IMR-90 (cell line): ENCODE measurements around the gene SH2D5. TPM values are rescaled to one million over a fixed set of nuclear protein-coding genes. Genes with fewer than 3 reads are reported as not detected.

ENCODE experiments used
- ATAC-seq: fragments of 200-7000 bp; cut with Tn5 transposase; 2 replicates; pipeline ENCODE4 v1.9.1; 2020; ENCODE audit warnings: low read depth, mild to moderate bottlenecking, moderate library complexity
- BruUV-seq: library from RNA; stranded (reverse); fragments of 400-500 nt; replicated peaks from 2 replicates; lab custom pipeline; 2021; lab: Mats Ljungman, UMichigan
- CTCF ChIA-PET: fragments of 300-600 bp; formaldehyde crosslinking; extraction: SDS; loops from one replicate; lab custom pipeline; 2021; ENCODE audit warnings: antibody characterized with exemption; lab: Yijun Ruan, JAX
- POLR2A ChIA-PET: fragments of 300-600 bp; sonication (Branson Sonifier 250); formaldehyde crosslinking; loops from one replicate; lab custom pipeline; 2022; ENCODE audit warnings: antibody characterized with exemption; ENCODE audit not compliant: unreplicated experiment; lab: Charles Lee
- DNase-seq: peaks from one replicate; pipeline ENCODE4 v3.0.0; 2013
- H2AFZ ChIP-seq: replicated peaks from 2 replicates; pipeline ENCODE3; 2013; ENCODE audit warnings: low read length, mild to moderate bottlenecking; ENCODE audit not compliant: poor library complexity
- H2AK5ac ChIP-seq: 2 replicates; pipeline ENCODE4 v1.6.1; 2013; ENCODE audit warnings: low read depth, low read length, inconsistent platforms
- H2AK9ac ChIP-seq: replicated peaks from 2 replicates; pipeline ENCODE3; 2013; ENCODE audit warnings: mild to moderate bottlenecking, low read depth, low read length, moderate library complexity; ENCODE audit not compliant: poor library complexity
- H2BK120ac ChIP-seq: 2 replicates; pipeline ENCODE4 v1.6.1; 2013; ENCODE audit warnings: low read depth, low read length, inconsistent platforms
- H2BK15ac ChIP-seq: 3 replicates; pipeline ENCODE4 v1.6.1; 2013; ENCODE audit warnings: low read depth, low read length, inconsistent platforms
- H2BK20ac ChIP-seq: 2 replicates; pipeline ENCODE4 v1.6.1; 2013; ENCODE audit warnings: low read depth, mild to moderate bottlenecking, inconsistent platforms, low read length, moderate library complexity
- H2BK5ac ChIP-seq: 2 replicates; pipeline ENCODE4 v1.6.1; 2013; ENCODE audit warnings: mild to moderate bottlenecking, low read depth, low read length, inconsistent platforms; ENCODE audit not compliant: poor library complexity, severe bottlenecking
- H3K14ac ChIP-seq: replicated peaks from 2 replicates; pipeline ENCODE4 v1.6.1; 2013; ENCODE audit warnings: low read depth, low read length, inconsistent platforms
- H3K18ac ChIP-seq: 2 replicates; pipeline ENCODE4 v1.6.1; 2013; ENCODE audit warnings: low read depth, low read length, control low read depth
- H3K23ac ChIP-seq: 2 replicates; pipeline ENCODE4 v1.6.1; 2013; ENCODE audit warnings: low read depth, low read length, inconsistent platforms
- H3K27ac ChIP-seq: 2 replicates; pipeline ENCODE4 v1.5.1; 2013; ENCODE audit warnings: mild to moderate bottlenecking, control low read depth, low read length; ENCODE audit not compliant: insufficient read depth
- H3K27me3 ChIP-seq: 2 replicates; pipeline ENCODE4 v1.6.1; 2013; ENCODE audit warnings: low read length; ENCODE audit not compliant: control insufficient read depth, insufficient read depth
- H3K36me3 ChIP-seq: 2 replicates; pipeline ENCODE4 v1.6.1; 2013; ENCODE audit warnings: low read length, mixed read lengths; ENCODE audit not compliant: control insufficient read depth, insufficient read depth
- H3K4ac ChIP-seq: 2 replicates; pipeline ENCODE4 v1.6.1; 2013; ENCODE audit warnings: low read depth, low read length, inconsistent platforms
- H3K4me1 ChIP-seq: 2 replicates; pipeline ENCODE4 v1.6.1; 2013; ENCODE audit warnings: low read length, mixed read lengths; ENCODE audit not compliant: control insufficient read depth, insufficient read depth
- H3K4me2 ChIP-seq: 2 replicates; pipeline ENCODE4 v1.6.1; 2013; ENCODE audit warnings: low read depth, mild to moderate bottlenecking, control low read depth, low read length, moderate library complexity
- H3K4me3 ChIP-seq: 2 replicates; pipeline ENCODE4 v1.5.1; 2013; ENCODE audit warnings: low read depth, mild to moderate bottlenecking, control low read depth, low read length, moderate library complexity; ENCODE audit not compliant: insufficient read depth
- H3K56ac ChIP-seq: 2 replicates; pipeline ENCODE4 v1.6.1; 2013; ENCODE audit warnings: low read length, inconsistent platforms; ENCODE audit not compliant: insufficient read depth; ENCODE audit errors: extremely low read depth
- H3K79me1 ChIP-seq, 2 experiments: 2 replicates each; pipeline ENCODE4 v1.6.1; 2013; ENCODE audit warnings: low read length in 2 of 2, inconsistent platforms in 1 of 2, low read depth in 1 of 2
- H3K9ac ChIP-seq: 2 replicates; pipeline ENCODE4 v1.6.1; 2013; ENCODE audit warnings: low read depth, low read length, control low read depth
- H3K9me1 ChIP-seq: 2 replicates; pipeline ENCODE4 v1.6.1; 2013; ENCODE audit warnings: low read length, inconsistent platforms; ENCODE audit not compliant: insufficient read depth
- H3K9me3 ChIP-seq: 2 replicates; pipeline ENCODE4 v1.6.1; 2013; ENCODE audit warnings: low read length; ENCODE audit not compliant: control insufficient read depth, insufficient read depth
- H4K20me1 ChIP-seq: 2 replicates; pipeline ENCODE4 v1.6.1; 2013; ENCODE audit warnings: low read length, inconsistent platforms; ENCODE audit not compliant: insufficient read depth
- H4K5ac ChIP-seq: 2 replicates; pipeline ENCODE4 v1.6.1; 2013; ENCODE audit warnings: mild to moderate bottlenecking, low read depth, low read length, control low read depth
- H4K8ac ChIP-seq, 2 experiments: 2 replicates each; pipeline ENCODE4 v1.6.1; 2013; ENCODE audit warnings: low read depth in 2 of 2, low read length in 2 of 2, control low read depth in 1 of 2, inconsistent platforms in 1 of 2
- H4K91ac ChIP-seq: 2 replicates; pipeline ENCODE4 v1.6.1; 2013; ENCODE audit warnings: low read depth, low read length, inconsistent platforms; ENCODE audit not compliant: insufficient read depth
- CEBPB ChIP-seq: IDR thresholded peaks from 2 replicates; pipeline ENCODE4 v1.6.1; 2012; ENCODE audit warnings: low read depth, low read length, improper control_type of control experiment
- CHD1 ChIP-seq: IDR thresholded peaks from 2 replicates; pipeline ENCODE4 v1.6.1; 2012; ENCODE audit warnings: low read depth, low read length, improper control_type of control experiment
- MAFK ChIP-seq: IDR thresholded peaks from 2 replicates; pipeline ENCODE4 v1.6.1; 2012; ENCODE audit warnings: low read depth, low read length, improper control_type of control experiment
- WGBS, 2 experiments: methylation state at CpG; one replicate each; pipeline versions ENCODE4 v1.1.5 to v1.1.7; 2013; ENCODE audit warnings: missing lambda C conversion rate in 2 of 2; ENCODE audit not compliant: insufficient read length in 1 of 2; ENCODE audit errors: extremely low coverage in 2 of 2; 5-methylcytosine and 5-hydroxymethylcytosine counted together
- dilution Hi-C: fragments of 300-500 bp; cut with HindIII; formaldehyde crosslinking; loops from one replicate; pipeline ENCODE4 v1.14.3; 2018; ENCODE audit warnings: low sequenced_read_pairs; ENCODE audit not compliant: unreplicated experiment
- in situ Hi-C: fragments of 300-500 bp; cut with MboI; formaldehyde crosslinking; loops from 3 replicates; pipeline ENCODE4 v1.14.3; 2019; ENCODE audit warnings: low sequenced_read_pairs, inconsistent platforms, mixed read lengths
- intact Hi-C: fragments of 100-400 bp; cut with micrococcal nuclease; formaldehyde crosslinking; loops from 2 replicates; pipeline ENCODE4 v1.10.0; 2022
- polyA plus RNA-seq, 3 experiments: library from polyadenylated mRNA; depleted of rRNA; stranded (reverse); fragments of >200 nt; gene quantifications; 2 replicates each; pipeline ENCODE4 v1.2.3, GENCODE V29; 2012; ENCODE audit warnings: low replicate concordance in 1 of 3
- total RNA-seq: library from RNA; depleted of rRNA; stranded (reverse); fragments of >200 nt; gene quantifications from 2 replicates; pipeline ENCODE4 v1.2.3, GENCODE V29; 2012

Gene SH2D5
- total and polyA plus RNA-seq, 2 of the 4 experiments (the other 2 are of a cell fraction): 7.2 to 14.4 TPM

DNA sequence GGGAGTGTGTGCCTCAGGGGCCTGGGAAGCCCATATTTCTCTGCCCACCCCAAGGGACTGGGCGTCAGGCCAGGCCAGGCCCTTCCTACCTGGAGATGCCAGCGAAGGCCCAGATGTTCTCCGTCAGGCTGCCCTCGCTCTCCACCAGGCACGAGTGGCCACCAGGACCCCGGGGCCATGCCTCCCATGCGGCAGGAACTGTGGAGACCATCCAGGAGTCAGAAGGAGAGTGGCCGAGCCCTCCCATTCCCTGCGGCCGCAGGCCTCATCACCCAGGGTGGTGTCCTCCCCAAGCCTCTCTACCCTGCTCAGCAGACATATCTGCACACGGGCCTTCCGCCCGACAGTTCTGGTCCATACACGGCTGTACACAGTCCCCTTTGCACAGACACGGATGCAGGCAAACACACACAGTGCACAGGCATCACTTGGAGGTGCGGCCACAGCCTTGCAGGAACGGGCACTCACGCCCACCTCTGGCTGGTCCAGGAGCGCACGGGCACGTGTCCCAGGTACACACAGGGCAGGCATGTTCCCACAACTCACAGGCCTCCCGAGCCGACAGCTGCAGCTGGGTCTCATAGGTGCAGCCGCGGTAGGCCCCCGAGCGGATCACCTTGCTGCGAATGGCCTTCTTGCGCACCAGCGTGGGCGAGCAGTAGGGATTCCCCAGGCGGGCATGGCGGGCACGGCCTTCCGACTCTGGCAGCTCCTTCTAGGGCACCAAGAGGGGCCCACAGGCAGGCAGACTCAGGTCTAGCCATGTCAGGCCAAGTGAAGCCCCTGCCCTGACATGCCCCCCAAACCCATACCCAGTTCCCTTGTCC is 8.8 kb downstream of the SH2D5 start:
- WGBS, 2 experiments: 93% methylated on average over 19 of the region's 35 CpGs; no CpG with 5 or more reads in 1 of the 2 experiments
- ATAC-seq: no peak
- H4K8ac ChIP-seq: no peak overlapping the region
- H2AK5ac ChIP-seq: no peak overlapping the region
- no peak overlapping the region for H3K27ac ChIP-seq
- no peak overlapping the region for H3K14ac ChIP-seq
- H2AK9ac ChIP-seq: no peak overlapping the region
- no peak for TF ChIP-seq CEBPB
- no peak for TF ChIP-seq MAFK
- TF ChIP-seq CHD1: no peak
- H3K4me1 ChIP-seq: no peaks in the 10 kb centered on the region
- H3K56ac ChIP-seq: no peak overlapping the region
- H3K36me3 ChIP-seq: no peaks in the 10 kb centered on the region
- no peaks in the 10 kb centered on the region for H3K9me3 ChIP-seq
- dilution Hi-C loops (no loop called here), in situ Hi-C loops (no loop called here), intact Hi-C loops (no loop called here)
- BruUV-seq: no TSS peak
- H4K20me1 ChIP-seq: no peaks in the 10 kb centered on the region; the same call in 1 of the 2 replicates
- H2BK15ac ChIP-seq: no peak overlapping the region
- no peak overlapping the region for H3K4ac ChIP-seq
- H4K5ac ChIP-seq: no peak overlapping the region
- no peak overlapping the region for H4K91ac ChIP-seq
- H2BK20ac ChIP-seq: no peak overlapping the region; the same call in 1 of the 2 replicates
- POLR2A ChIA-PET: no interaction called here
- H2AFZ ChIP-seq: no peak overlapping the region
- H3K79me1 ChIP-seq: peaks cover 0 to 6% of the 10 kb centered on the region in 2 experiments; a peak in 1 of 4 replicates
- no peak overlapping the region for H2BK120ac ChIP-seq
- 0 out of 2 replicates have a peak, but pooled peaks cover 6% of the 10 kb centered on the region for H3K9me1 ChIP-seq
- no peak overlapping the region for H3K23ac ChIP-seq
- no peak overlapping the region for H2BK5ac ChIP-seq
- no peak overlapping the region for H3K18ac ChIP-seq
- no peaks in the 10 kb centered on the region for H3K27me3 ChIP-seq
- H3K4me2 ChIP-seq: no peak overlapping the region
- no peak overlapping the region for H3K4me3 ChIP-seq
- CTCF ChIA-PET: no interaction called here
- no peak for DNase-seq
- H3K9ac ChIP-seq: no peak overlapping the region
